GM19395 (cell line): Measurements from ENCODE around the gene LXN.
A peak's percentile ranks its signal among the peaks of the same experiment; 100 is the strongest.

Experiments
- ATAC-seq: cut with Tn5 transposase; IDR thresholded peaks from one replicate; pipeline ENCODE4 v1.9.1; 2021; ENCODE audit warnings: mild to moderate bottlenecking, moderate library complexity; ENCODE audit not compliant: unreplicated experiment

Gene LXN

GRCh38 chr3:158671821-158672214 lies 630 bp downstream of the LXN start:
- no peak for ATAC-seq

- no peak for ATAC-seq
These were observed 3.9 kb downstream of the LXN start for GRCh38 chr3:158668506-158668905.

- no peak for ATAC-seq
These were observed 6.0 kb downstream of the LXN start for GRCh38 chr3:158666416-158666815.

GRCh38 chr3:158663832-158664231 lies 8.6 kb downstream of the LXN start:
- no peak for ATAC-seq

- no peak for ATAC-seq
These were observed 9.2 kb downstream of the LXN start for GRCh38 chr3:158663246-158663645.

DNA sequence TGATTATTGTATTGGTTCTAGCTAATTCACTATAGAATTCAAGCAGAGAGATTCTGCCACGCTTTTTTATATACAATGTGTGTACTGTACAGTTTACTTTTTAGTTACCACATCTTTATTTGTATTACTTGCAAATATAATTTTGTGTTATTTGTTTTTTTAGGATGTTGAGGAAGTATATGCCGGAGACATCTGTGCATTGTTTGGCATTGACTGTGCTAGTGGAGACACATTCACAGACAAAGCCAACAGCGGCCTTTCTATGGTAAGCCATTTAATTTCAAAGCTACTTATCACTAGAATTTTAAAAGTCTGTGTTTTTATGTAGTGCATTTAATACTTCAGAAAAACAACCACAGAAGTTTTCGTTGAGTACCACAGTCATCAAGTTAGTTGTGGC lies 11.7 kb downstream of the LXN start:
- ATAC-seq, result no peak

DNA sequence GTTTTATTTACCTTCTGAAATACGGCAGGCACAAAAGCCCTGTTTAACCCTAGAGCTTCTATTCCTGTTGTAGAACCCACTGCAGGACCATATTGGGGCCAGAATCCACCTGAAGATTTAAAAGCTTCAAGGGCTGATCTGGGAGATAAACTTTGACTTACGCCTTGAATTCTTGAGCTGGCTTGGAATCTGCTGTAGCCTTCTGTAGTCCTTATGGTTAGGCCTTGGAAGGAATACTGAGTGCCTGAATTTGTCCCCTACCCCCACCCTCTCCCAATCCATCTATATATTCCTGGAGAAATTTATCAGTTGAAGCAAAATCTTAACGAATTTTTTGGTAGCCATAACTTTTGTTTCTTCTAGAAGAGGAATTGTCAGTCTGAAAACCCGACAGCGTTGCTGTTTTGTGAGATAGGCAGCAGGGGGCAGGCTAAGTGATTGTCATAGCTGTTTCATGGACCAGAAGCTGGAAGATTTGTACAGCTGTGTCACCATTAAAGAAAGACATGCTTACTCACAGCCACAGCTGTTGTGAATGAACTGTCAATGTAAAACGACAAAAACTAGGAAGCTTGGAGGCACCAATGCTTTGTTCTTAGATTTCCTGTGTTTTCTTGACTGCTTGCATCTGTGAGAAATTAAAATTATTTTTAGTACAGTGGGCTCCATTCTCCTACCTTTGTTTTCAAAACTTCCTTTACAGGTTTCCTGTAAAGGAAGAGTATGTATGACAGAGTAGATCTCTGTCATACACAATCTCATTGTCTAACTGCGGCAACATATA lies 12.8 kb downstream of the LXN start:
- peak; percentile 91 for ATAC-seq

DNA sequence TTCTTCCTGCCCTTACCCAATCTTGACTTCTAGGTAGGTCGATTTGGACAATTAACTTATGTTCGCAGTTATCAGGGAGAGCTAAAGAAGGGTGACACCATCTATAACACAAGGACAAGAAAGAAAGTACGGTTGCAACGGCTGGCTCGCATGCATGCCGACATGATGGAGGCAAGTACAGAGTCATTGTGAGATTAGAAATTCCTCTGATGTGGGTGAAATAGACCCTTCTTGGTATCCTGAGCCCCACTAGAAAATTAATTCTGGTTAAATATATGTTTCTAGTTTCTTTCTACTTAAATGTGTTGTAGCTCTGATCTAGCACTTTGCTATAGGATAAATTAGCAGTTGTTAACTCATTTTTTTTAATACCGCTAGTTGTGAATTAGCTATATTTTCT lies 13.6 kb downstream of the LXN start:
- ATAC-seq, result no peak

DNA sequence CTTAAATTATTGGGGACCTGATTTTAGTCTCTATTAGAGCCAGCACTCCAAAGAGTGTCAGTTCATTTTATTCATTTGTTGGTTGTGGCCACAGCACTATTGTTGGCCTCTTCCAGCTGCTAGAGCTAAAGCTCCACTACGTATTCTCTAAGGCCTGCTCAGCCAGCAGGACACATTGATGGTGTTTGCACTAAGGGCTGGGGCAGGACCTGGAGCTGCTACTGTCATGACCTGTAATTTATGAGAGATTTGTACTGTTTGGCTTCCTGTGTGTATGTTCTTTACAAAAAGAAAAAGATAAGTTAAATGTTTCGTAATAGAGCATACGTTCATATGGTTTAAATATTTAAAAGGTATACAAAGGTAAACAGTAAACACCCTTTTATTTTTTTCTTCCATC lies 20.0 kb downstream of the LXN start:
- ATAC-seq, result no peak

DNA sequence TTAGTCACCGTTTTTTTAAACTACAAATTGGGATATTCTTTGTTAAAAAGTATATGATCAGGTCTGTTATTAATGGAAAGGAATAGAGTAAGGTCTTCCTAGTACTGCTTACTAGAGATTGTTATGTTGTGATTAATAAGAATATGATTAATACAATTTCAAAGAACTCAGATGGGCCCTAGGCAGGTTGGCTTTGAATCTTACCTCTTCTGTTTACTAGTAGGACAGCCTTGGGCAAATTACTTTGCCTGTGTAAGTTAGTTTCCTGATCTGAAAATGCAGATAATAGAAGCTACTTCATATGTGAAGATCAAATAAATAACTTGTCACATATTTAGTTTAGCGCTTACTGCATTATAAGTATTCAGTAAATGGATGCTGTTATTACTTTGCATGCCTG lies 21.3 kb downstream of the LXN start:
- ATAC-seq, result no peak

DNA sequence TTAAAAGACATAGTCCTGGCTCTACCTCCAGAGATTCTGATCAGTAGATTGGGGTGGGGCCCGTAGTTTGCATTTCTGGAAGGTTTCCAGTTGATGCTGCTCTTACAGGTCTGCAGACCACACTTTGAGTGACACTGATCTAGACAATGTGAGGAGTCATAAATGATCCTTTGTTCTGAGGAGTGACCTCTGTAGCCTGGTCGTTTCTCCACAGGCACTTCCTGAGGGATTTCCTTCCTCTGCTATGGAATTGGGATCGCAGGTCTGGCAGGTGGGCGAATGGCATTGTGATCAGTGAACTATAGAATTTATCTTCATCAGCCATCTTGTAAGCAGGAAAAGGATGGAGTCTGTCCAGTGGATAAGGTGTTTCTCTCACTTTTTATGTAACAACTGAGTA lies 22.7 kb downstream of the LXN start:
- no peak for ATAC-seq

- peak; percentile 99 for ATAC-seq
These were observed 28.0 kb downstream of the LXN start, which contains the start of gene GFM1 for GRCh38 chr3:158644345-158644908. GFM1 (plus strand) TSS chr3:158644527; CDS start chr3:158644635, 108 bp downstream.

DNA sequence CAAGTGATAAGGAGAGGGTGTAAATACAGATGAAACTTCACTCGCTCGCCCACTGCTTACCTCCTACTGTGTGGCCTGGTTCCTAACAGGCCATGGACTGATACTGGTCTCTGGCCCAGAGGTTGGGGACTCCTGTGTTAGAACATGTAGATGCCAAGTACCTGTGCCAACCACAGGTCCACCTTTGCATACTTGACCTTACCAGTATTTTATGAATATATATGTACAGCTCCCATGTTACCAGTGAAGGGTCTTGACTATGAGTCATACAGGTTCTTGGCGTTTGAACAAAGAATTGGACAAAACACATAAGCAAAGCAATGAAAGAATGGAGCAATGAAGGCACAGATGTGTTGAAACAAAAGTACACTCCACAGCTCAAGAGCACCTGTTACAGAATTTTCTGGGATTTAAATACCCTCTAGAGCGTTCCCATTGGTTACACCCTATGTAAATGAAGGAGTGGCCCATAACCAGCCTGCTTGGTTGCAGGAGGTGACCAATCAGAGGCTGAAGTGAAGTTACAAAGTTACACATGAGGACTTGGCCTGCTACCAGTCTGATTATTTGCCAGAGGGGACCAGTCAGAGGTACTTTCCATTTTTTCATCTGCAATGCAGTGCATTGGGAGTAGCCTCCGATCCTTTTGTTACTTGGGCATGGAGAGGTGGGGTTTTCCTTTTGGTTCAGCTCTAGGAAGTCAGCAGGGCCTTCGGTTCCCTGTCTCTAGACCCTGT lies 29.8 kb downstream of the LXN start:
- no peak for ATAC-seq

DNA sequence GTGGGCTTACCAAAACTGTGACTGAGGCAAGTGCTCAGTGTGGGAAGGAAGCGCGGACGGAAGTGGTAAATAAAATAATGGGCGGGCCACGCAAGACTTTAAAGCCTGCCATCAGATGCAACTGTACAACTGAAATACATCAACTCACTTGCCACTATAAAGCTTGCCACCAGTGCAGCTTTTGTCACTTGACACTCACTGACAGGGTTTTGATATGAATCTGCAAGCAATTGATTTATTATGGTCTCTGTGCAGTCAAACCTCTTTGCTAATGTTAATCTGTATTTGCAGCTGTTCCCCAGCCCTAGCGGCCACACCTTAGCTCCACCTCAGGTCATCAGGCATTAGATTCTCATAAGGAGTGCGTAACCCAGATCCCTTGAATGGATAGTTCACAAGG lies 30.4 kb downstream of the LXN start:
- ATAC-seq, result no peak

DNA sequence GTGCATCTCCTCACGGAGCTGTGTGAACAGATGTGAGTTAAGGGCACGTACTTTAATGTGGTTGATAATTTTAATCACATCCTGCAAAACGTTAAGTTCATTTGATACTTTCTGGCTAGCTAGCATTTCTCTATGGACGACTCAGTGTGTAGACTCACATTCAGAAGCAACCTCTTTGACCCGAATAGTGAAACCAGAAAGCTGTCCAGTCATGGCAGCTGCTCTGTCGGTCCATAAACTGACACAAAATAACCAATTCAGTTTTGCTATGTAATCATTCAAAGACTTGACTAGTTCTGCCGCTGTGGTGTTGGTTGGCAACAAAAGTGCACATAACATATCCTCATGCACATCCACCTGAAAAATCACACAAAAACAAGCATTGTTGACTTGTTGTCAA lies 31.8 kb downstream of the LXN start:
- no peak for ATAC-seq

DNA sequence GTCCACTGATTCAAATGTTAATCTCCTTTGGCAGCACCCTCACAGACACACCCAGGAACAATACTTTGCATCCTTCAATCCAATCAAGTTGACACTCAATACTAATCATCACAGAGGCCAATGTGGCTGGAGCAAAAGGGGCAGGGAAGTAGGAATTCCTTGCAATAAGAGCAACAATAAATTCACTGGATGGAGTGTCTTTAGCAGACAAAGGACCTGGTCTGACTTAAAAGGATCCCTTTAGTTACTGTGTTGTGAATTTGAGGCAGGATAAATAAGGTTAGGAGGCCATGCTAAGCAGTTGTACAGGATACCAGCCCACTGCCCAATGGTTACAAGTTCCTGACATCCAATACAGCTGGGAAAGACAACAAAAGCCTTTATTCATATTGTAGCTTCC lies 40.5 kb downstream of the LXN start:
- ATAC-seq, result no peak

- ATAC-seq, result no peak
These were observed 46.6 kb downstream of the LXN start for GRCh38 chr3:158625881-158626280.

GRCh38 chr3:158617982-158618875 lies 54.2 kb downstream of the LXN start:
- ATAC-seq, result no peak
